Measurements from ENCODE around the gene NPB. TPM values are rescaled to one million over a fixed set of nuclear protein-coding genes. Genes with fewer than 3 reads are reported as not detected.

NPB gene
- total RNA-seq, 1 donor from 2014 or later: 2.0 TPM

GRCh38 chr17:81941484-81942166, 39.6 kb downstream of the NPB start:
- DNase-seq: no peak

- no peak for DNase-seq
Measured at GRCh38 chr17:81942167-81942553, 40.1 kb downstream of the NPB start.

DNA sequence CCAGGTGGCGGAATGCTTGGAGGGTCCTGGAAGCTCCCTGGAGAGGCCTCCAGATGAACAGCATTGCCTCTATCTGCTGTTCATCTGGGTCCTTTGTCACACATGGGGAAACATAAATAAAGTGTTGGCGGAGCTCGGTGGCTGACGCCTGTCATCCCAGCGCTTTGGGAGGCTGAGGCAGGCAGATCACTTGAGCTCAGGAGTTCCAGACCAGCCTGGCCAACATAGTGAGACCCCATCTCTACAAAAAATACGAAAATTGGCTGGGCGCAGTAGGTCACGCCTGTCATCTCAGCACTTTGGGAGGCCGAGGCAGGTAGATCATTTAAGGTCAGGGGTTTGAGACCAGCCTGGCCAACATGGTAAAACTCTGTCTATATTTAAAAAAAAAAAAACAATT, 42.8 kb downstream of the NPB start:
- DNase-seq: no peak

- DNase-seq: no peak
Measured at GRCh38 chr17:81947189-81947588, 45.2 kb downstream of the NPB start, which contains the start of gene MYADML2. Gene MYADML2 (minus strand): TSS chr17:81947233. CDS start chr17:81941741, 5,492 bp downstream.

GRCh38 chr17:81948635-81949378, 46.8 kb downstream of the NPB start:
- DNase-seq: no peak

DNA sequence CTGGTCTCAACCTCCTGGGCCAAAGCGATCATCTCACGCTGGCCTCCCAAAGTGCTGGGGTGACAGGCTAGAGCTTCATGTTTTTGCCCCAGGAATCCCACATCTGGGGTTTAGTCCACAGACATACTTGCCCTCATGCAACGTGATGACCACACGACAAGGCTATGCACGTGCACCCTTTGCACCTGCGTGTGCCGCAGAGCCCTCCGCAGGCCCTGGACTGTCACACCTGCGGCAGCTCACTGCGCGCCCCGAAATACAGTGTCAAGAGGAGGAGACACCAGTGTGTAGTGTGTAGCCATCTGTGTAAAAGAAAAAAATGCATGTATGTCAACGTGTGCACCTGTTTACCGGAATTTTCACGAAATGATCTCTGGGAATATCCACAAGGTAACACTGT, 48.5 kb downstream of the NPB start:
- DNase-seq: no peak

DNA sequence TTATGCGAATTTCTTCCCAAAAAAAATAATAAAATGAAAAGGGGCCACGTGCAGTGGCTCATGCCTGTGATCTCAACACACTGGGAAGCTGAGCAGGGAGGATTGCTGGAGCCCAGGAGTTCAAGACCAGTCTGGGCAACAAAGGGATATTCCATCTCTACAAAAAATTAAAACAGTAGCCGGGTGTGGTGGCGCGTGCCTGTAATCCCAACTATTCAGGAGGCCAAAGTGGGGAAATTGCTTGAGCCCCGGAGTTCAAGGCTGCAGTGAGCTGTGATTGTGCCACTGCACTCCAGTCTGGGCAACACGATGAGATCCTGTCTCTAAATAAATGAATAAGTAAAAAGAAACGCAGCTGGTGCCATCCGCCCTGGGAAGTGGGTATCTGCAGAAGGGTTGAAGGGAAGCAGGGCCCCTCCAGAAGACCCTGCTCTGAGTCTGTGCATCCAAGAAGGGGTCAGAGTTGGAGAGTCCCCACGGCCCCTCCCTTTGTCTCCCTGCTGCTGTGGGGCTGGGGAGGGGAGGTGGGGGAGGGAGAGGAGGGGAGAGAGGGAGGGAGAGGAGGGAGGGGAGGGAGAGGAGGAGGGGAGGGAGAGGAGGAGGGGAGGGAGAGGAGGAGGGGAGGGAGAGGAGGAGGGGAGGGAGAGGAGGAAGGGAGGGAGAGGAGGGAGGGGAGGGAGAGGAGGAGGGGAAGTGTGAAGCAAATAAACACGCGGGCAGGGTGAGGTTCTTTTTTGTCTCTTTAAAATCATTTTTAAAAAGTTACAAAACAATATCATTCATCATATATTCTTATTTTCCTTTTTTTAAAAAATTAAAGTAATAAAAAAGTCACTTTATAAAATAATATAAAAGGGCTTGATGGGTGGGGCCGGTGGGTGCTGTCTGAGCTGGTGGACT, 50.0 kb downstream of the NPB start:
- DNase-seq: no peak

Other genes starting within 250 kb of the NPB start
- gene PDE6G, start 245.7 kb upstream of the NPB start, total RNA-seq: not detected
- 5.5 TPM for gene OXLD1, start 235.6 kb upstream of the NPB start, total RNA-seq
- gene CCDC137, start 235.5 kb upstream of the NPB start, total RNA-seq: 3.9 TPM
- gene ARL16, start 218.4 kb upstream of the NPB start, total RNA-seq: 34.0 TPM
- gene HGS, start 218.2 kb upstream of the NPB start, total RNA-seq: 37.6 TPM
- gene MRPL12, start 198.9 kb upstream of the NPB start, total RNA-seq: 4.7 TPM
- gene SLC25A10, start 190.0 kb upstream of the NPB start, total RNA-seq: 4.2 TPM
- not detected for gene GCGR, start 98.1 kb upstream of the NPB start, total RNA-seq
- gene MCRIP1, start 68.9 kb upstream of the NPB start, total RNA-seq: 85.9 TPM
- not detected for gene PPP1R27, start 67.2 kb upstream of the NPB start, total RNA-seq
- 57.4 TPM for gene P4HB, start 41.7 kb upstream of the NPB start, total RNA-seq
- 22.9 TPM for gene ARHGDIA, start 30.9 kb upstream of the NPB start, total RNA-seq
- 78.3 TPM for gene ALYREF, start 10.7 kb upstream of the NPB start, total RNA-seq
- 43.0 TPM for gene ANAPC11, start 10.5 kb upstream of the NPB start, total RNA-seq
- gene PCYT2, start 9.2 kb downstream of the NPB start, total RNA-seq: 24.5 TPM
- 8.0 TPM for gene SIRT7, start 15.9 kb downstream of the NPB start, total RNA-seq
- 16.5 TPM for gene MAFG, start 25.5 kb downstream of the NPB start, total RNA-seq
- gene PYCR1, start 35.1 kb downstream of the NPB start, total RNA-seq: 17.6 TPM
- 0.16 TPM for gene MYADML2, start 45.0 kb downstream of the NPB start, total RNA-seq
- gene NOTUM, start 58.9 kb downstream of the NPB start, total RNA-seq: 0.31 TPM
- 11.1 TPM for gene ASPSCR1, start 75.4 kb downstream of the NPB start, total RNA-seq
- 29.2 TPM for gene CENPX, start 120.6 kb downstream of the NPB start, total RNA-seq
- gene LRRC45, start 121.1 kb downstream of the NPB start, total RNA-seq: 14.2 TPM
- gene RAC3, start 129.4 kb downstream of the NPB start, total RNA-seq: 76.0 TPM
- gene DCXR, start 135.5 kb downstream of the NPB start, total RNA-seq: 18.1 TPM
- gene RFNG, start 149.6 kb downstream of the NPB start, total RNA-seq: 14.5 TPM
- 64.4 TPM for gene GPS1, start 149.7 kb downstream of the NPB start, total RNA-seq
- 21.4 TPM for gene DUS1L, start 163.6 kb downstream of the NPB start, total RNA-seq
- gene FASN, start 196.0 kb downstream of the NPB start, total RNA-seq: 84.1 TPM

Measured in occipital lobe (tissue), 2 donors.